Measurements from ENCODE around the gene CGN.

The CGN gene

DNA sequence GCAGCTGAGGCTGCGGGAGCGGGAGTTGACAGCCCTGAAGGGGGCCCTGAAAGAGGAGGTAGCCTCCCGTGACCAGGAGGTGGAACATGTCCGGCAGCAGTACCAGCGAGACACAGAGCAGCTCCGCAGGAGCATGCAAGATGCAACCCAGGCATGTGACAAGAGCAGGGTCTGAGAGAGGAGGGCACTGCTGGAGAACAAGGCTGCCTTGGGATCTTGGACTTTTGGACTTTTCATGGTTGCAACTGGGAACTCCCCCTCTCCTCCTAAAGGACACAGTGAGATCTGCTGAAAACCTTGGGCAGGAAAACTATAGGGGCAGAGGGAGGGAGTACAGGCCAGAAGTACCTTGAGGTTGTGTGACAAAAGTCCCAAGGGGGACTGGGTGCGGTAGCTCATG lies 13.5 kb downstream of the CGN start:
- DNase-seq: no peak

DNA sequence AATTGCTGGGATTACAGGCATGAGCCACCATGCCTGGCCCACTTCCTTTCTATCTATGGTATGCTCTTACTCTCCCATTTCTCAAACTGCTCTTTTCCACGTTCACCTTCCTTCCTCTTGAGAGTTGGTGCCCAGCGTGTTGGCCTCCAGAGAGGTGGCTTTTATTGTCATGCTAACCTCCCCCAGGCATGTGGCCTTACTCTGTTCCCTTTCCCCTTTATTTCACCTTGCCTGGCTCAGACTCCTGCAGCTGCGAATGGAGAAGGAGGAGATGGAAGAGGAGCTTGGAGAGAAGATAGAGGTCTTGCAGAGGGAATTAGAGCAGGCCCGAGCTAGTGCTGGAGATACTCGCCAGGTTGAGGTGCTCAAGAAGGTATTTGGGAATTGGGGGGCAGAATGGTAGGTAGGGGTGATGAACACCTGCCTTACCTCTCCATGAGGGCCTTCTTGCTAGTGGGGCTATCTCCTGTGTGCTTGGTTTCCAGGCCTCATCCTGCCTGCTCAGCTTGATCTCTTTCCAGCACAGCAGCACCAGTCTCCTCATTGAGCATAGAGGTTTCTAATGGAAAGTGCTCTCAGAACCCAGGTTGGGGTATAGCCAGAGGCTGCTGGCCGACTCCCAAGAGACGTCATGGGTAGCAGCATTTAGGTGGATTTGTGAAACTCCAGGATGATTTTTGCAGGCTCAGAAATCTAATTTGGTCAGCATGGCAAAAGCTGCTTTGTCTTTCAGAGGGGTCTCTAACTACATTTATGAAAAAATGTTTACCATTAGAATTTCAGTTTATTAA lies 15.7 kb downstream of the CGN start:
- no peak for DNase-seq

DNA sequence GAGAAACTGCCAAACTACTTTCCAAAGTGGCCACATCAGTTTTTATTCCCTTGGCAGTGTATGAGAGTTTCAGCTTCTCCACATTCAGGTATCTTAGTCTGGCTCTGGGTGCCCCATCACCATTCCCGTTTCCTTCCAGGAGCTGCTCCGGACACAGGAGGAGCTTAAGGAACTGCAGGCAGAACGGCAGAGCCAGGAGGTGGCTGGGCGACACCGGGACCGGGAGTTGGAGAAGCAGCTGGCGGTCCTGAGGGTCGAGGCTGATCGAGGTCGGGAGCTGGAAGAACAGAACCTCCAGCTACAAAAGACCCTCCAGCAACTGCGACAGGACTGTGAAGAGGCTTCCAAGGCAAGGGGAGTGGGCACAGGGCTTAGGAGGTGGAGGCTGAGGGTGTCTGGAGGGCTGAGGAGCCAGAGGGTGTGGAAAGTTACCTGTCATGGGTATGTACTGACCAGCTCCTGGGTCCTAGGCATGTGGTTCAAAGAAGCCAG lies 18.1 kb downstream of the CGN start:
- DNase-seq: no peak

DNA sequence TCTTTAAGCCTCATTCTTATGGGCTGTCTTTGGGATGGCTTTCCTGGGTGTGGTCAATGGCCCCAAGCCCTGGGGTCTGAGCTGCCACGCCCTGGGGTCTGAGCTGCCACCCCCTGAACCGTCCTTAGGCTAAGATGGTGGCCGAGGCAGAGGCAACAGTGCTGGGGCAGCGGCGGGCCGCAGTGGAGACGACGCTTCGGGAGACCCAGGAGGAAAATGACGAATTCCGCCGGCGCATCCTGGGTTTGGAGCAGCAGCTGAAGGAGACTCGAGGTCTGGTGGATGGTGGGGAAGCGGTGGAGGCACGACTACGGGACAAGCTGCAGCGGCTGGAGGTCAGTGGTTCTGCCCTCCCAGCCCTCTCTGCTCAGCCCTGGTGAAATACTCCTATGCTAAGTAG lies 18.6 kb downstream of the CGN start:
- no peak for DNase-seq

DNA sequence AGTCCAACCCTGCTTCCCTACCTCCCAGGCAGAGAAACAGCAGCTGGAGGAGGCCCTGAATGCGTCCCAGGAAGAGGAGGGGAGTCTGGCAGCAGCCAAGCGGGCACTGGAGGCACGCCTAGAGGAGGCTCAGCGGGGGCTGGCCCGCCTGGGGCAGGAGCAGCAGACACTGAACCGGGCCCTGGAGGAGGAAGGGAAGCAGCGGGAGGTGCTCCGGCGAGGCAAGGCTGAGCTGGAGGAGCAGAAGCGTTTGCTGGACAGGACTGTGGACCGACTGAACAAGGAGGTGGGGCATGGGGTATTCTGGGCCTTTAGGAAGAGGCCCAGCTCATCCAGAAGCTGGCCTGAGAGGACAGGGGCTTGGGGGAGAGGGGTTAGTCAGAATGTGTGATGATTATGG lies 19.3 kb downstream of the CGN start:
- no peak for DNase-seq

DNA sequence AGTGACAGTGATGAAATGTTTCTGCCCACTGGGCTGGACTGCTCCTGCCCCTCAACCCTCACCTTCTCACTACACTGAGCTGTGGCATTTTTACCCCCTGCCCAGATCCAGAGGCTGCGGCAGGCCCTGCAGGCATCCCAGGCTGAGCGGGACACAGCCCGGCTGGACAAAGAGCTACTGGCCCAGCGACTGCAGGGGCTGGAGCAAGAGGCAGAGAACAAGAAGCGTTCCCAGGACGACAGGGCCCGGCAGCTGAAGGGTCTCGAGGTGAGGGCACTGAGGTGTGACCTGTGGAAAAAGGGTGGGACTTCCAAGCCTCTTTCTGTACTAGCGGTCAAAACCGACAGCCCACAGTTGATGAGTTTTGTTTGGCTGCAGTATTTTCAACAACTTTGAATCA lies 22.7 kb downstream of the CGN start:
- no peak for DNase-seq

DNA sequence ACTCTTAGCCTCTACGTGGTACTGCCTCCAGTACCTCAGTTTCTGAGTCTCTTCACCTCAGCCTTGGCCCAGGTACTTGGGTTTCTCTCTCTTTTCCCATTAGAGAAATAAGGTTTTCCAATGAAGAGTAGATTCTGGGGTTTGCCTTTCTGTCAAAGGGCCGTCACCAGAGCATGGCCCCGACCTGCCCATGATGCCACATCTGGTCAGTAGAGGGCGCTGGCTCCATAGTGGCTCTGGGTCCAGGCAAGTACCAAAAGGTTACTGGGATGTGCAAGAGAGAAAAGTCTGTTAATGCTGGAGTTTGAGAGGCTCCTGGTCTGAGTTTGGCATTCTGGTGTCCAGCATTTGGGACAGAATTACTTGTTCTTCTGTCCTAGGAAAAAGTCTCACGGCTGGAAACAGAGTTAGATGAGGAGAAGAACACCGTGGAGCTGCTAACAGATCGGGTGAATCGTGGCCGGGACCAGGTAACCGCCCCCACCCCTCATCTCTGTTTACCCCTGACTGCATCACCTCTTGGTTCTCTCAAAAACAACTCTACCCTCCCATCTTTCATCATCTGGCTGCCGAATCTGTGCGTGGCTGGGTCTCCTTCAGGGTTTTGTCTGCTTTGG lies 23.6 kb downstream of the CGN start:
- DNase-seq: peak; percentile 79

DNA sequence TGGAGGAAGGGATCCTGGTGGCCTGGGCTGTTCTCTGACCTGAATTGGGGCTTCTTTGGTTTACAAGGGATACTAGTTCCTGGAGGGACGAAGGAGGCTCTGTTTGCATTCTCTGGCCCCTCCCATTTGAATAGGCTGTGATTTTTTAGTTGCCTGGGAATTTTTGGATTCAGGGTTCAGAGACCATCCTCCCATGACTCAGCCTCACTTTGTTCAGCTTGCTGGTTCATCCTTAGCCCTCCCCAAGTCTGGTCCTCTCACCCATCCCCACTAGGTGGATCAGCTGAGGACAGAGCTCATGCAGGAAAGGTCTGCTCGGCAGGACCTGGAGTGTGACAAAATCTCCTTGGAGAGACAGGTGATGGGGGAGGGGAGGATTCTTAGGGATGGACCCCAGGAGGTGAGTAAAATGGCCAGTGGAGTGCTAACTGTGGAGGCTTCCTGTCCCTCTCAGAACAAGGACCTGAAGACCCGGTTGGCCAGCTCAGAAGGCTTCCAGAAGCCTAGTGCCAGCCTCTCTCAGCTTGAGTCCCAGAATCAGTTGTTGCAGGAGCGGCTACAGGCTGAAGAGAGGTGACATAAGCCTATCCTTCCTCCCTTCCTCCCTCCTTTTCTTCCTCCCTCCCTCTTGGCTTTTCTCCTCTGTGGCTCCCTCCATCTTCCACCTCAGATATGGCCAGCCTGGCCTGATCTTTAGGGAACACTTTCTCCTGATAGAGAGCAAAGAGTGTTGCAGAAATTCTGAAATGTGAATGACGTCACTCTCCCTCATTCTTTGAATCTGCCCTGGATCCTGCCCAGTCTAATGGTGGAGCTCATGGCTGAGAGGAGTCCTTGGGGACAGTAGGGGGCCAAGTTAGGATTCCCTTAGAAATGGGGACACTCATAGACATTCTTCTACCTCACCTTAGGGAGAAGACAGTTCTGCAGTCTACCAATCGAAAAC lies 24.4 kb downstream of the CGN start:
- no peak for DNase-seq

DNA sequence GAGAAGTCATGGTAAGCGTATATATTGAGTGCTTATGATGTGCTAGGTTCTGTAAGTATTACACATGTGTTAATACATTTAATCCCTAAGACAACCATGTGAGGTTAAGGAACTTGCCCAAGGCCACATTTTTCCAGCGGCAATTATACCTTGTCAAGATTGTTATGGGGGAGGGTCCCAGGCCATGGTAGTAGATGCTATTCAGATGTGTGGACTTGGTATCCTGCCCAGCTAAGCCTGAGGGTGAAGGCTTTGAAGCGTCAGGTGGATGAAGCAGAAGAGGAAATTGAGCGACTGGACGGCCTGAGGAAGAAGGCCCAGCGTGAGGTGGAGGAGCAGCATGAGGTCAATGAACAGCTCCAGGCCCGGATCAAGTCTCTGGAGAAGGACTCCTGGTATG lies 25.3 kb downstream of the CGN start:
- no peak for DNase-seq

DNA sequence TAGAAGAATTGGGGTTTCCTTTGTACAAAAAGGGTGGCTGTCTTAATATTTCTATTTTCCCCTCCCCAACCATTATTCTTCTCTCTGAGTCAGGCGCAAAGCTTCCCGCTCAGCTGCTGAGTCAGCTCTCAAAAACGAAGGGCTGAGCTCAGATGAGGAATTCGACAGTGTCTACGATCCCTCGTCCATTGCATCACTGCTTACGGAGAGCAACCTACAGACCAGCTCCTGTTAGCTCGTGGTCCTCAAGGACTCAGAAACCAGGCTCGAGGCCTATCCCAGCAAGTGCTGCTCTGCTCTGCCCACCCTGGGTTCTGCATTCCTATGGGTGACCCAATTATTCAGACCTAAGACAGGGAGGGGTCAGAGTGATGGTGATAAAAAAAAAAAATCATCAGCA lies 25.9 kb downstream of the CGN start:
- DNase-seq: no peak

DNA sequence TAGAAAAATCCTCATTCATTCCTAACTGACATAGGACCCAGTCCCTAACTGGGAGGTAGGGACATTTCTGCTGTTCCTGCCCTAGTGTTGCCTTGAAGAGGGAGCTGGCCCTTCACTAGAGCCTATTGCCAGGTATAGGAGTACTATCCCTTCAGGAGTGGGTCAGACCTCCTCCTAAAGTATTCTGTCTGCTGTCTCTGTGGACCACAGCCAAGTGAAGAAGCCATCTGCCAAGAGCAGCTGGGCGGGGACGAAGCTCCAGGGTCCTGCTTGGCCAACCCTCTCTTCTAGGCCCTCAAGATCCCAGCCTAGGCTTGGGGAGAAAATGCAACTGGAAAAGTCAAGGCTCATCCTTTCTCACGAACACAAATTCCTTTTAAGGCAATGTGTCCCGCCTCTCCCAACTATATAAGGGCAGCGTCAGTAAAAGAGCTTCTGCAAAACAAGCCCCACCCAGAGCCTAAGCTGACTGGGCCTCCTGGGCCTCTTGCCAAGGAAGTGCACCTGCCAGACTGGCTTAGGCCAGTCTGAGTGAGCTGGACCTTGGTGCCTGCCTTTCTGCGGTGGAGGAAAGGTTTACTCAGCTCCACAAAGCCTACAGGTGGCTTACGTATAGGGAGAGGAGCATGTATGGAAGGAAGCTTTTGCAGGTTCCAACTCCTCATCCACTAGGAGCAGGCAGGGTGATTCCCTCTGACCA lies 28.3 kb downstream of the CGN start:
- DNase-seq: peak; percentile 98

DNA sequence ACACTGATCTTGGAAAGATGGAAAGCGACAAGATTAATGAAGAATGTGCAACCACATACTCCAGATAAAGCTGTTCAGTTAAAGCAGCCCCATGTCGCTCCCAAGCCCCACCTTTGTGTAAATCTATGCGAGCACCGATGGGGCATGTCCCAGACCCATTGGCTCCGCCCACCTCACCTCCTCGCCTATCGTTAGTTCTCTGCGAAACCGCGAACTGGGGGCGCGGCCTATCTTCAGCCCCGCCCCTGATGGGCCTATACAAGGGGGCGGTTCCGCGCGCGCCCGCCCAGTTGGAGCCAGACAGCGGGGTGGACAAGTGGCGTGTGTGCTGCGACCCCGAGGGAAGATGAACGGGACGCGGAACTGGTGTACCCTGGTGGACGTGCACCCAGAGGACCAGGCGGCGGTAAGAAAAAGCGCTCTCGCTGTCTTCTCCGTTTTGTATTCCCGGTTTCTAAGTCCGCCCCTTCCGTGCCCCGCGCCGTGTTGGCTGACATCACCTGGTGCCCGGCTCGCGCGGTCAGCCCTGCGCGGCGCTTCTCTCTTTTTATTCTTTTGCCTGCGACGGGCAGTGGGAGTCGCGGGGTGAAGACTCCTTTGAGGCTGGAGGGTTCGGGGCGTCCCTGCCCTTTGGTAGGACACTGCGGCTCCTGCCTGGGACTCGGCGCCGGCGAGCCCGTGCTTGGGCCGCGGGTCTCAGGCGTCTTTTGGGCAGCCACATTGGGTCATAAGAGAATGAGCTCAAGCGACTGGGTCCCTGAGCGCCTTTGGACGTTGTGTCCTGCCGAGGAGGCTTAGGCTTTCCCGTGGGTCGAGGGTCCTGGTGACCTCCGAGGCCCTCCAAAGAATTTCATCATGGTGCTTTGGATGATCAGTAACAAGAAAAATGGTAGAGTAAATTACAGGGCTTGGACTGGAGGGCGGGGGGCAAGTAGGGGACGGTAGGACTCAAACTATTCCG lies 29.1 kb downstream of the CGN start, which contains the start of gene TUFT1:
TSS of gene TUFT1 (plus strand) at position 289 of the 961 bp plus-strand sequence. CDS start at position 347, 58 bp downstream.
- DNase-seq: peak; percentile 98

DNA sequence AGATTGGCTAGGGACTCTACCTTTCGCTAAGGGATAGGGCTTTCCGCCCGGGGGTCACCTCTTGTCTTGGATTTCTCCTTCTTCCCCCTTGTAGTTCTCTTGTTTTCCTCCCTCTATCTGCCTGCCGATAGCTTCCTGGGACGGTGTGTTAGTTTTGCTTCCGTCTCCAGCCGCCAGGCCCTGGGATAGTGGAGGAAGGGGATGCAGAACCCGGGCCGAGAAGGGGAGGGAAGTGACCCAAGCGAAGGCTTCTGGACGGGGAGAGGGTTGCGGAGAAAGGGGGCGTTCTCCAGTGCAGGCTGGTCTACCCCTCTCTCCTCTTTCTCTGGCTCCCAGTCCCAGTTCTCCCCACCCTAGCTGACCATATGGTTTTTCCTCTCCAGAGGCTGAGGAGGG lies 29.8 kb downstream of the CGN start:
- DNase-seq: peak; percentile 60

DNA sequence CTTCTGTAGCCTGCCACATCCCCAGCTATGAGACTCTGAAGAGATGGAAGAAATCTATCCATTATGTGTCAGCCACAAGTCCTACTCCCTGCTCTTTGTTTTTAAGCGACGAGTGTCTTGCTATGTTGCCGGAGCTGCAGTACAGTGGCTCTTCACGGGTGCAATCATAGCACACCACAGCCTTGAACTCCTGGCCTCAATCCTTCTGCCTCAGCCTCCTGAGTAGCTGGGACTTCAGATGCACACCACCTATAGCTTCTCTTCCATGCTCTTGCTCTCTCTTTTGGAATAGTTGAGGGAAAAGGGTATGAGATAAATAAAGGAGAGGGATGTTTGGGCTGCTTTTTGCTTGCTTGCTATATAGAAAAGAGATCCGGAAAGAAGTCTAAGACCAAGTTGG lies 30.6 kb downstream of the CGN start:
- DNase-seq: peak; percentile 16

DNA sequence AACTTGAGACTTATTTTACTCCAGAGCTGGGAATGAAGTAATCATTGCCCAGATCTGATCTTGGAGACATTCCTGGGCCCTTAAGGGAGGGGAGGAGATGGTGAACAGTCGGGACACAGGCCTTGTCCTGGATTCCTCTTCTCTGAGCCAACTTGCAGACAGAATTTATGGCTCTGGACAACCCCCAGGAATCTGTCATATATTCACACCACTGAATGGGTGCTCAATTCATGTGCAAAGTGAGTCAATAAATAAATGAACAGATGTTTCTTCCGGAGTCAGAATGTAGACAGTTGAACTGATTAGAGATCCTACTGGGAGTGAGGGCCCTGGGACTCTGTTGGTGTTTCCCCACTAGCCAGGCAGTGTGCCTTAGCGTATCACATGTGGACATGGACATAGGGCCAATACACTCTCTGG lies 31.5 kb downstream of the CGN start:
- DNase-seq: peak; percentile 96

DNA sequence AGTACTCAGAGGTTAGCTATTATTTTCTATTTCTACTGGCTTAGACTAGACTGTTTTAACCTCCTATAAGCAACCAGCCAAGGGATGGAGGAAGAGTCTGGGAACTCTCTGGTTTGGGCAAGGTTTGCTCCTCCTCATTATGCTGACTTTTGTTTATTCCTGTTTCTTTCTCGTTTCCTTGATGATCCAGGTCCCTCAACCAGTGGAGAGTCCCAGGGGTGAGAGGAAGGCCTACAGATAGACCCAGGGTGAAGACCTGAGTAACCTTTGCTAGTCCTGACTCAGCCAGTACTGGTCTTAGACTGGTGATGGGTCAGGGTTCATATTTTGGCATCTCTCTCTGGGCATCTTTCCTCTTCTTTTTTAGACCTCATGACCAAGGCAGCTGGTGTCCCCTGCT lies 34.4 kb downstream of the CGN start:
- no peak for DNase-seq

DNA sequence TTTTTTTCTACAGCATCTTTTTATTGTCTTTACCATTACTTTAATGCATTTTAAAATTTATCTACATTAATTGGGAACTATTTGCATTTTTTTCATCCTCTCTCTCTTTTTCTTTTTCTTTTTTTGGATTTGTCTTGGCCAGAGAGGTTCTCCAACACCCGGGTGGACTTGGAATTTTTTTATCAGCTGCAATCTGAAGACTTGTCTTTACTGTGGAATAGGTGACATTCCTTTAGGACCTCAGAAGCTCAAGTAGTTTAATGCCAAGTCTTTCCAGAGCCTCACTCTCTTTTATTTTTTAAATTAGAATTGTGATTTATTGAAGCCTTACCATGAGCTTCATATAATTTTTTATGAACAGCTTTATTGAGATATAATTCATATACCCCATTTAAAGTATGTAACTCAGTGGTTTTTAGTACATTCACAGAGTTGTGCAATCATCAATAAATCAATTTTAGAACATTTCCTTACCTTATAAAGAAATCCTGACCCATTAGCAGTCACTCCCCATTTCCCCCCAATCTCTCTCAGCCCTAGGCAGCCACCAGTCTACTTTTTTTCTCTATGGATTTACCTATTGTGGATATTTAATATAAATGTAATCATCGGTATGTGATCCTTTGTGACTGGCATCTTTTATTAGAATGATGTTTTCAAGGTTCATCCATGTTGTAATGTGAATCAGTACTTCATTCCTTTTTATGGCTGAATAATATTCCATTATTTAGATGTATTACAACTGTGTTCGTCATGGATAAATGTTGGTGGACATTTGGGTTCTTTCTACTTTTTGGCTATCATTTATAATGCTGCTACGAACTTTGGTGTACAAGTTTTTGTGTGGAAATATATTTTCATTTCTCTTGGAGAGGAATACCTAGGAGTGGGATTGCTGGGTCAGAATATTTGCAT lies 35.1 kb downstream of the CGN start:
- no peak for DNase-seq

DNA sequence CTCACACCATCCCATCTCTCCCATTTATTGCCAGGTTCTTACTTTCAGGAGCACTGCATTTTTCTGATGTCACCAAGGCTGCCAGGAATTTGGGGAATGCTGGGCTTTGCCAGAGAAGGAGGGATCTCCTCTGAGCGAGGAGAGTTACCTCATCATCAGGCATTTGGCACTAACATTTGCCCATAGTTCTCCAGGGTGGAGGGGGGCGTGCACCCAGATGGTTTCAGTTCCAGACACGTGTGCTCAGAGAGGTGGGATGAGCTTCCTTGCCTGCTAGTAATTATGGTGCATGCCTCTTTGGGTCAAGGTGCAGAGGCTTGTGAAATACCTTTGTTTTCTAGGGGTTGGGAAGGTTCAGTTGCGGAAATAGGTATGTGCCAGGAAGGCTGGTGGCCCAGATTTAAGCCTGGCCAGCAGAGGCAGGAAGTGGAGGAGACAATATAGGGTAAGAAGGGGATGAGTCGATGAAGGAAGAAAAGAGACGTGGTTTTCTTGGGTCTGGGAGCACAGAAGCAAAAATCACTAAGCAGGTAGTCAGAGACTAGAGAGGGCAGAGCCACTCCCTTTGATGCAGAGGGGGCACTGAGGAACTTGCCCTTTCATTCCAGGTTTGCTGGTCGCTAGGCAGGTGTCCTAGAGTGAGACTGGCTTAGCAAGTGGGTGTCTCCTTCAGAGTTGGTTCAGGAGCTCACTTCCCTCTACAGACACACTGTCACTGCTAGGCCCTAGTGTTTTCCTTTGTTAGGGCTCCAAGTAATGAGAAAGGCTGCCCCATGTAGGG lies 36.1 kb downstream of the CGN start:
- DNase-seq: peak; percentile 81

DNA sequence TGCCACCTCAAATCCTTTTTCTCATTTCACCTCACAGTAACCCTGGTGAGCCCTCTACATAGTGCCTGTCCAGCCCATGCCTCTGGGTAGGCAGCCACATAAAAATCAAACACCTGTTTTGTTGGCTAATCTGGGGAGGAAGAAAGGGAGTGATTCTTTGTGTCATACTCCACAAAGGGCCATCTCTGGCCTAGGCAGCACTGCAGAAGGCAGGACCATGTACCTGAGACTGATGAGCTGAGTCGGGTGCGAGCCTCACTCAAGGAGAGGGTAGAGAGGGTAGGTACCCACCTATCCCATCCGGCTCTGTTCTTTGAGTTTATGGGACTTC lies 36.7 kb downstream of the CGN start:
- no peak for DNase-seq

DNA sequence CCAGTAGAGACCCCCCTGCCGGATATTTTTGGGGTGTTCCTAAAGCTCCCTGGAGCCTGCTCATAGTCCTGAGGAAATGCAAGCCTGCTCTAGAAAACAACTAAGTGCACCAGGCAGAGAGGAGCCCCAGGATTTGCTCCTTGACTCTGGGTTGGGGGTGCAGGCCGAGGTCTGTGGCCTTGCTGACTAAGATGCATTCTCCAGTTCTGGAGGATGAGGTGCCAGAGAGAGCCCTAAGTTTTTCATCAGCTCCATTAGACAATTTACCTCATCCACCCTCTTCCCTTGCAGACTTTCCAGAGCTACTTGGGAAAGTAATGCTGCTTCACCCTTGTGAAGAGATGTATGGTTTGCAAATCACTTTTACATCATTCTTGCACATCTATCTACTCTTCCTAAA lies 38.0 kb downstream of the CGN start:
- no peak for DNase-seq

Data from NCI-H69 (cell line).